Stimulated activated CD4-positive, alpha-beta T cell treated with anti-CD3 and anti-CD28 coated beads, TNF-alpha, amount 100 ng/mL, for 4 hours (primary cell): ENCODE measurements around the gene CIC.

Experiments used
- DNase-seq, 3 experiments: peaks; one replicate each; pipeline ENCODE4 v3.0.0-alpha.2; 2020; ENCODE audit warnings: low read depth in 3 of 3

Gene CIC

GRCh38 chr19:42288881-42289555, 20.0 kb downstream of the CIC start:
- DNase-seq, result no peak

GRCh38 chr19:42289556-42290041, 20.5 kb downstream of the CIC start:
- no peak for DNase-seq

GRCh38 chr19:42290136-42290522, 21.1 kb downstream of the CIC start:
- no peak for DNase-seq

- peak in 2 of 3 experiments; percentile 35 to 47 for DNase-seq
Observed at GRCh38 chr19:42290523-42291434, 21.7 kb downstream of the CIC start.

- DNase-seq, result no peak
Observed at GRCh38 chr19:42291435-42291810, 22.4 kb downstream of the CIC start.

GRCh38 chr19:42292042-42292960, 23.2 kb downstream of the CIC start:
- no peak for DNase-seq

GRCh38 chr19:42292963-42293362, 23.9 kb downstream of the CIC start:
- DNase-seq, result no peak

GRCh38 chr19:42293540-42293939, 24.5 kb downstream of the CIC start:
- DNase-seq, result no peak

- no peak for DNase-seq
Observed at GRCh38 chr19:42293948-42294347, 24.9 kb downstream of the CIC start.

GRCh38 chr19:42294471-42295137, 25.6 kb downstream of the CIC start:
- DNase-seq, result no peak

GRCh38 chr19:42295342-42295741, 26.3 kb downstream of the CIC start:
- no peak for DNase-seq

- DNase-seq, result peak; percentile 79 to 87 (median 82)
Observed at GRCh38 chr19:42295831-42296525, 26.9 kb downstream of the CIC start.

GRCh38 chr19:42297039-42297438, 28.0 kb downstream of the CIC start:
- no peak for DNase-seq

GRCh38 chr19:42301646-42302203, 32.7 kb downstream of the CIC start, which contains the start of gene PRR19:
Gene PRR19 (plus strand): TSS chr19:42302132. CDS start chr19:42309585, 7,453 bp downstream.
- DNase-seq, result no peak

GRCh38 chr19:42303101-42303464, 34.0 kb downstream of the CIC start:
- no peak for DNase-seq

- no peak for DNase-seq
Observed at GRCh38 chr19:42303876-42304275, 34.8 kb downstream of the CIC start.

GRCh38 chr19:42306646-42307045, 37.6 kb downstream of the CIC start:
- no peak for DNase-seq

GRCh38 chr19:42309686-42310085, 40.6 kb downstream of the CIC start:
- no peak for DNase-seq

- no peak for DNase-seq
Observed at GRCh38 chr19:42311657-42312056, 42.6 kb downstream of the CIC start.

- DNase-seq, result no peak
Observed at GRCh38 chr19:42312370-42312769, 43.3 kb downstream of the CIC start.
